MM.1S (cell line): ENCODE measurements around the gene DOCK10.

Experiments
- DNase-seq: peaks from one replicate; pipeline ENCODE4 v3.0.0-alpha.2; 2015
- H2AFZ ChIP-seq: fragments of 300-600 bp; sonication (generic); 2 replicates; pipeline ENCODE4 v1.6.0; 2016; ENCODE audit warnings: antibody characterized with exemption, low read length
- H3F3A ChIP-seq: fragments of 300-600 bp; sonication (generic); 2 replicates; pipeline ENCODE4 v1.6.1; 2016; ENCODE audit warnings: mild to moderate bottlenecking, antibody characterized with exemption, low read length, moderate library complexity, mixed read lengths; ENCODE audit not compliant: insufficient read depth
- H3K27ac ChIP-seq: fragments of 300-600 bp; sonication (generic); 2 replicates; pipeline ENCODE4 v1.5.1; 2016; ENCODE audit warnings: mild to moderate bottlenecking, low read length
- H3K27me3 ChIP-seq: fragments of 300-600 bp; sonication (generic); replicated peaks from 2 replicates; pipeline ENCODE4 v1.6.0; 2016; ENCODE audit warnings: low read length; ENCODE audit not compliant: insufficient read depth
- H3K36me3 ChIP-seq: fragments of 300-600 bp; sonication (generic); replicated peaks from 2 replicates; pipeline ENCODE4 v1.6.1; 2016; ENCODE audit warnings: mild to moderate bottlenecking, low read length, mixed read lengths; ENCODE audit not compliant: insufficient read depth
- H3K4me1 ChIP-seq: fragments of 300-600 bp; sonication (generic); 2 replicates; pipeline ENCODE4 v1.6.1; 2016; ENCODE audit warnings: low read length, mixed read lengths
- H3K4me2 ChIP-seq: fragments of 300-600 bp; sonication (generic); 2 replicates; pipeline ENCODE4 v1.6.0; 2016; ENCODE audit warnings: low read depth, low read length
- H3K4me3 ChIP-seq: fragments of 300-600 bp; sonication (generic); 2 replicates; pipeline ENCODE4 v1.5.1; 2016; ENCODE audit warnings: low read length, mixed read lengths
- H3K79me2 ChIP-seq: fragments of 300-600 bp; sonication (generic); 2 replicates; pipeline ENCODE4 v1.6.1; 2016; ENCODE audit warnings: mixed run types, low read length, mixed read lengths
- H3K9ac ChIP-seq: fragments of 300-600 bp; sonication (generic); 2 replicates; pipeline ENCODE4 v1.6.1; 2016; ENCODE audit warnings: low read length, mixed read lengths
- H3K9me2 ChIP-seq: fragments of 300-600 bp; sonication (generic); replicated peaks from 2 replicates; pipeline ENCODE4 v1.6.1; 2016; ENCODE audit warnings: mild to moderate bottlenecking, low read length, mixed read lengths; ENCODE audit not compliant: insufficient read depth
- H3K9me3 ChIP-seq: fragments of 300-600 bp; sonication (generic); replicated peaks from 2 replicates; pipeline ENCODE4 v1.6.1; 2016; ENCODE audit warnings: mild to moderate bottlenecking, low read length, mixed read lengths; ENCODE audit not compliant: insufficient read depth
- H4K20me1 ChIP-seq: fragments of 300-600 bp; sonication (generic); 2 replicates; pipeline ENCODE4 v1.6.1; 2016; ENCODE audit warnings: mild to moderate bottlenecking, low read length, moderate library complexity, mixed read lengths; ENCODE audit not compliant: insufficient read depth
- EZH2 ChIP-seq: fragments of 300-600 bp; sonication (generic); optimal IDR thresholded peaks from 2 replicates; pipeline ENCODE3; 2017; ENCODE audit warnings: low read depth, mild to moderate bottlenecking, antibody characterized with exemption, low read length, mixed read lengths
- EZH2phosphoT487 ChIP-seq: fragments of 300-600 bp; sonication (generic); IDR thresholded peaks from 2 replicates; pipeline ENCODE4 v1.6.1; 2018; ENCODE audit warnings: antibody characterized with exemption, low read length
- TF ChIP-seq, protein P1 (sequence below): fragments of 300-600 bp; sonication (generic); IDR thresholded peaks from 2 replicates; pipeline ENCODE4 v1.5.1; 2016; ENCODE audit warnings: antibody characterized with exemption, low read length, mixed read lengths

Gene DOCK10

DNA sequence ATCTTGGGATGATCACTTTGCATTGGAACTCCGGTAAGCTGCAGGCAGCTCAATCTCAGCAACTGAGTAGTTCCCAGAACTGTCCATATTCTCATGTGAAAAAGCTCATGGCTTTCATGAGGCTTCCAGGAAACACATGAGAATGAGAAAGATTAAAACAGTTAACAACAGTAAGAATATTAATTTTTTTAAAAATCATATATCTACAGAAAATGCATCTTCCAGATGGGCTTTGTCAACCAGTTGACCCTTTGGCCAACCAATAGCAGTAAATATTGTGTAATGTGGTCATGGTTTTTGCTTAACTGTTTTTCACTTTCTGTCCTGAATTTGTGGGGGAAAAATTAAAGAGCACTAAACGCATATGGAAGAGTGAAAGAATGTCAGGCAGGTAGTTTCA is 194.9 kb downstream of the DOCK10 start:
- no peak overlapping the region for H2AFZ ChIP-seq
- no peak overlapping the region for H3K9ac ChIP-seq
- H3K4me1 ChIP-seq = no peaks in the 10 kb centered on the region
- no peaks in the 10 kb centered on the region; the same call in 1 of the 2 replicates for H3K36me3 ChIP-seq
- no peaks in the 10 kb centered on the region for H3K9me2 ChIP-seq
- H3K9me3 ChIP-seq = no peaks in the 10 kb centered on the region
- DNase-seq = no peak
- H3K4me3 ChIP-seq = no peak overlapping the region
- H3K79me2 ChIP-seq = no peaks in the 10 kb centered on the region
- no peak overlapping the region for H3K4me2 ChIP-seq
- TF ChIP-seq, protein P1, sequence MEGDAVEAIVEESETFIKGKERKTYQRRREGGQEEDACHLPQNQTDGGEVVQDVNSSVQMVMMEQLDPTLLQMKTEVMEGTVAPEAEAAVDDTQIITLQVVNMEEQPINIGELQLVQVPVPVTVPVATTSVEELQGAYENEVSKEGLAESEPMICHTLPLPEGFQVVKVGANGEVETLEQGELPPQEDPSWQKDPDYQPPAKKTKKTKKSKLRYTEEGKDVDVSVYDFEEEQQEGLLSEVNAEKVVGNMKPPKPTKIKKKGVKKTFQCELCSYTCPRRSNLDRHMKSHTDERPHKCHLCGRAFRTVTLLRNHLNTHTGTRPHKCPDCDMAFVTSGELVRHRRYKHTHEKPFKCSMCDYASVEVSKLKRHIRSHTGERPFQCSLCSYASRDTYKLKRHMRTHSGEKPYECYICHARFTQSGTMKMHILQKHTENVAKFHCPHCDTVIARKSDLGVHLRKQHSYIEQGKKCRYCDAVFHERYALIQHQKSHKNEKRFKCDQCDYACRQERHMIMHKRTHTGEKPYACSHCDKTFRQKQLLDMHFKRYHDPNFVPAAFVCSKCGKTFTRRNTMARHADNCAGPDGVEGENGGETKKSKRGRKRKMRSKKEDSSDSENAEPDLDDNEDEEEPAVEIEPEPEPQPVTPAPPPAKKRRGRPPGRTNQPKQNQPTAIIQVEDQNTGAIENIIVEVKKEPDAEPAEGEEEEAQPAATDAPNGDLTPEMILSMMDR = no peak
- no peak for TF ChIP-seq EZH2
- TF ChIP-seq EZH2phosphoT487 = no peak
- H3K27ac ChIP-seq = no peak overlapping the region
- no peaks in the 10 kb centered on the region for H3K27me3 ChIP-seq
- H3F3A ChIP-seq = no peaks in the 10 kb centered on the region
- H4K20me1 ChIP-seq = no peaks in the 10 kb centered on the region

DNA sequence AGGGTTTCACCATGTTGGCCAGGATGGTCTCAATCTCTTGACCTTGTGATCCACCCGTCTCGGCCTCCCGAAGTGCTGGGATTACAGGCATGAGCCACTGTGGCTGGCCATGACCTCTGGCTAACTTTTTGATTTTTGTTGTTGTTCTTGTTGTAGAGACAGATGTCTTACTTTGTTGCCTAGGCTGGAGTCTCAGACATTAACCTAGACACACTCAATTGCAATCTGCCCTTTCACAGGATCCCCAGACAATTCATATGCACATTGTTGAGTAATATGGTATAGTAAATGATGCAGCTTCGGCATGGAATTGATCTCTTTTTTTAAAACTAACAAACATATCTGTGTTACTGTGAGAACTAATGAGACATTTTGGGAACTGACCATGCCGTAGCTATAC is 195.6 kb downstream of the DOCK10 start:
- Histone ChIP-seq H3K27me3 (no peaks in the 10 kb centered on the region), H3K36me3 (no peaks in the 10 kb centered on the region; the same call in 1 of the 2 replicates), H4K20me1 (no peaks in the 10 kb centered on the region), H3K4me1 (no peaks in the 10 kb centered on the region), H3K27ac (no peak overlapping the region), H3K79me2 (no peaks in the 10 kb centered on the region), H3K9me2 (no peaks in the 10 kb centered on the region), H3K9me3 (no peaks in the 10 kb centered on the region), H3K4me2 (no peak overlapping the region), H3K9ac (no peak overlapping the region), H3K4me3 (no peak overlapping the region), H2AFZ (no peak overlapping the region), H3F3A (no peaks in the 10 kb centered on the region)
- TF ChIP-seq EZH2phosphoT487 (no peak), EZH2 (no peak)
- TF ChIP-seq, protein P1 = no peak
- DNase-seq = no peak

DNA sequence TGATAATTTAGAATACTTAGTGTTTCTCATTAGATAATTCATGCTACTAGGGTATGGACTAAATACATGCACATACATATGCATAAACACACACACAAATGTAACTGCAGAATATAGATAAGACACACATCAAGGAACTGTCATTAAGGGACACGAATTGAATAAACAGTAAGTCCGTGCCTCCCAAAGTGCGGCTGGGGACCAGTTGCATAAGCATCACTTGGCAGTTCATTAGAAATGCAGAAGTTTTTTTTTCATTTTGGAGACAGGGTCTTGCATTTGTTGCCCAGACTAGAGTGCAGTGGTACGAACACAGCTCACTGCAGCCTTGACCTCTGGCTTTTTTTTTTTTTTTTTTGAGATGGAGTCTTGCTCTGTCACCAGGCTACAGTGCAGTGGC is 196.1 kb downstream of the DOCK10 start:
- no peaks in the 10 kb centered on the region for H3K79me2 ChIP-seq
- H2AFZ ChIP-seq = no peak overlapping the region
- no peak overlapping the region for H3K27ac ChIP-seq
- H3K36me3 ChIP-seq = no peaks in the 10 kb centered on the region; the same call in 1 of the 2 replicates
- TF ChIP-seq EZH2 = no peak
- TF ChIP-seq, protein P1 = no peak
- no peak for TF ChIP-seq EZH2phosphoT487
- H3K4me2 ChIP-seq = no peak overlapping the region
- no peaks in the 10 kb centered on the region for H3F3A ChIP-seq
- H3K9me3 ChIP-seq = no peaks in the 10 kb centered on the region
- DNase-seq = no peak
- no peaks in the 10 kb centered on the region for H3K27me3 ChIP-seq
- no peak overlapping the region for H3K4me3 ChIP-seq
- H3K9ac ChIP-seq = no peak overlapping the region
- no peaks in the 10 kb centered on the region for H3K4me1 ChIP-seq
- no peaks in the 10 kb centered on the region for H3K9me2 ChIP-seq
- H4K20me1 ChIP-seq = no peaks in the 10 kb centered on the region
